ENCODE measurements around the gene CAPNS1. TPM values are rescaled to one million over a fixed set of nuclear protein-coding genes. Genes with fewer than 3 reads are reported as not detected.
"Not testable (repeated sequence)": the region's sequence is repeated elsewhere in the genome, so short reads cannot be mapped to it uniquely, and the experiment has no call there.

The CAPNS1 gene
- total RNA-seq, 1 experiment from 2014 or later, result 425 TPM

DNA sequence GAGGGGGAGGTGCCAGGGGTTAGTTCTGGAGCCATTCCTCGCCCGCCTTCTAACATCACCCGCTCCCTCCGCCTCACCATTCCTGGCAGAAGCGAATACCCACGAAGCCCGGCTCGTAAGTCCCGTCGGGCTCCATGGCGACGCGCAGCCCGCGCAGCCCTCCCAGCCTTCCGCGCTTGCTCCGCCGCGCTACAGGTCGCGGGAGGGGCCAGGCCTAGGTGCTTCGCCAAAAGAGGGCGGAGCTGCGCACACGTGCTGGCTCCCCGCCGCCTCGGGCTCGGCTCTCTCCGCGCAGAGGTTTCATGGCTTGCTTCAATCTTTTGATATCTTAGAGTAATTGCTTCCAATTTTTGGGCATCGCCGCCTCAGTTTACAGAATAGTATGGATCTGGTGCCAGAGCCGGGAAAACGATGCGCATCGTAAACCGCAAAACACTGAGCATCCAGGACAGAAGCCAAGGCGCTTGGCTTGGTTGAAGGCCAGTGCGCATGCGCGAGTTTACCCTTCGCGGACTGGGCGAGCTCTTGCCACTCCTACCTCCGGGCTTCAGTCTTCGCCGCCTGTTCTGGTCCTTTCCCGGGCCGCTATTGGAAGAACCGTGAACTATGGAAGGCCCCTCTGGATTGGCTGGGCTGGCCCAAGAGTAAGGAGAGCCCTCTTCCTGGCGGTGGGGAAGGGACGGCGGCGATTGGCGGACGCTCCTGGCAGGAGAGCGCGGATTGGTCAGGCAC lies 25.0 kb upstream of the CAPNS1 start, which contains the start of gene POLR2I:
TSS of gene POLR2I (minus strand) at position 155 of the 732 bp plus-strand sequence. CDS start at position 136, 19 bp downstream.
- peak; percentile 100 for DNase-seq (ENCODE audit: low read depth)

DNA sequence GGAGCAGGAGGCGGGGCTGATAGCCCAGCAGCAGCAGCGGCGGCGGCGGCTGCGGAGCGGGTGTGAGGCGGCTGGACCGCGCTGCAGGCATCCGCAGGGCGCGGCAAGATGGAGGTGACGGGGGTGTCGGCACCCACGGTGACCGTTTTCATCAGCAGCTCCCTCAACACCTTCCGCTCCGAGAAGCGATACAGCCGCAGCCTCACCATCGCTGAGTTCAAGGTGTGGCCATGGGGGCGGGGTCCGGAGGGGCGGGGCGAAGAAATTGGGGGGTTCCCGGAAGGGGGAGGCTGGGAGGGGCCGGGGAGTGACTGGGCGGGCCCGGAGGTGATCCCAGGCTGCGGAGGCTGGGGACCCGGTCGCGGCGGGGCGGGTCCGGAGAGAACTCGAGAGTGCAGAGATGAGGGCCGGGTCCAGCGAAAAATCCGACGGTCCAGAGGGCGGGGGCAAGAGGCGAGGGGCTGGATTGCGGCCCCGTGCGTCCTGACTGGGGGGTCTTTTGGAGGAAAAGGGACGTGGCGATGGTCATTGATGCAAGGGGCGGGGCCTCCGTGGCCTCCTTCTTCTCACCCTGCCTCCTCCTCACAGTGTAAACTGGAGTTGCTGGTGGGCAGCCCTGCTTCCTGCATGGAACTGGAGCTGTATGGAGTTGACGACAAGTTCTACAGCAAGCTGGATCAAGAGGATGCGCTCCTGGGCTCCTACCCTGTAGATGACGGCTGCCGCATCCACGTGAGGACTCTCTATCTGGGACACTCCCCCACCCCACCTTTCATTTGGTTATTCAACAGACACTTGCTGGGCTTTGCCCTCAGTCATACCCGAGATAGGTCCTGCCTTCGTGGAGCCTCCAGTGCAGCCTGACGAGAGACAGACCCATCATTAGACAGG lies 24.2 kb upstream of the CAPNS1 start, which contains the start of gene TBCB:
TSS of gene TBCB (plus strand) at position 16 of the 891 bp plus-strand sequence. CDS start at position 109, 93 bp downstream.
- DNase-seq (ENCODE audit: low read depth), result no peak

DNA sequence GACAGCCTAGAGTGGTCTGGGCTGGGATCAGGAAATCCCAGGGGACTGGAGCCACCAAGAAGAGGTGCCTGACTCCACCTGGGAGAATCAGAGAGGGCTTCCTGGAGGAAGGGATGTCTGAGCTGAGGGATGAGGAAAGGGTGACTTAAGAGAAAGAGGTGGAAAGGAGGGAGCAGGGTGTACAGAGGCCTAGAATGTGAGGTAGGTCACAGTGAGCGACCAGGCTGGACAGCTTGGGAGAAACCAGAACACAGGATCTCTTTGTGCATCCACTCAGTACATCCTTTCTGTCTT lies 23.6 kb upstream of the CAPNS1 start:
- no peak for DNase-seq (ENCODE audit: low read depth)

DNA sequence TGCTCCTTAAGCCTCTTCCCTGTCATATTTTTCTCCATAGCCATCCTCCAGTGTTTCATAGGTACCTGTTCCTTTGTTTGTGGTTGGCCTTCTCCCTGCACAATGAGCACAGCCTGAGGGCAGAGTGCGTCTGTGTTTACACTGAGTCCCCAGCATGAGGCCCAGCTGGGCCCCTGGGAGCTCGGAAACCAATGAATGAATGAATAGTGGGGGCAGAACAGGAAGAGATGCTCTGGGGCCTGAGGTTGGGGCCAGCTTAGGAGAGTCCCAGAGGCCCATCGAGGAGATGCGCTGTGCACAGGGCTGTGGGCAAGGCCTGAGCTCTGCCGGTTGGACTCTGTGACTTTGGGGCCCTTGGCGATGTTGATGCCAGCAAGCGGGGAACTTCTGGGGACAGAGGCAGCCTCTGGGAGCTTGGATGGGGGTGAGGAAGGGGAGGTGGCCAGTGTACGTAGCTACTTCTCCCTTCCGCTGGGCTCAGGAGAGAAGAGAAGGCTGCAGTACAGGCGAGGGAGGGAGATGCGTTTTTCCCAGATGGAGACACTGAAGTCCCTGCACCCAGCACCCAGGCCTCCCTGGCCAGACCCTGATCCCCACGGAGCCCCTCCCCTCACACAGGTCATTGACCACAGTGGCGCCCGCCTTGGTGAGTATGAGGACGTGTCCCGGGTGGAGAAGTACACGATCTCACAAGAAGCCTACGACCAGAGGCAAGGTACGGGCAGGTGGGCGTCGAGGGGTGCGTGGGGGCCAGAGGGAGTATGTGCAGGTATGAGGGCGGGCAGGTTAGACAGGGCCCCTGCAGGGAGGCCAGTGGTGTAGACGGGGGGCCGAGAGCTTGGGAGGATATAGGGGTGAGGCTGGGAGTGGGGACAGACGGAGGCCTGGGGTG lies 19.5 kb upstream of the CAPNS1 start:
- peak; percentile 40 for DNase-seq (ENCODE audit: low read depth)

DNA sequence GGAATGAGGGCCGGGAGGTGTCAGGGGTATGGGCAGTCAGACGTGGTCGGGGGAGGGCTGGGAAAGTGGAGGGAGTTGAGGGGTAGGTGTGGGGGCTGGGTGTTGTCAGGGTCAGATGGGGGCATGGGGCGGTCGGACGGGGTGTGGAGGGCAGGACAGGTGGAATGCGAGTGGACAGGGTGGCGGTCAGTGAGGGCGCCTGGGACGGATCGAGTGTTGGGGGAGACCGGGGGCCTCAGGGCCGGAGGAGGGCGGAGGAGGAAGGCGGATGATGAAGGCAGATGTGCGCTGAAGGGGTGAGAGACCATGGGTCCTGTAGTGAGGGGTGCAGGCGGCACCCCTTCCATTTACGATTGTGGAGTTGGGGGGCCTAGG lies 18.9 kb upstream of the CAPNS1 start:
- DNase-seq (ENCODE audit: low read depth), result no peak

DNA sequence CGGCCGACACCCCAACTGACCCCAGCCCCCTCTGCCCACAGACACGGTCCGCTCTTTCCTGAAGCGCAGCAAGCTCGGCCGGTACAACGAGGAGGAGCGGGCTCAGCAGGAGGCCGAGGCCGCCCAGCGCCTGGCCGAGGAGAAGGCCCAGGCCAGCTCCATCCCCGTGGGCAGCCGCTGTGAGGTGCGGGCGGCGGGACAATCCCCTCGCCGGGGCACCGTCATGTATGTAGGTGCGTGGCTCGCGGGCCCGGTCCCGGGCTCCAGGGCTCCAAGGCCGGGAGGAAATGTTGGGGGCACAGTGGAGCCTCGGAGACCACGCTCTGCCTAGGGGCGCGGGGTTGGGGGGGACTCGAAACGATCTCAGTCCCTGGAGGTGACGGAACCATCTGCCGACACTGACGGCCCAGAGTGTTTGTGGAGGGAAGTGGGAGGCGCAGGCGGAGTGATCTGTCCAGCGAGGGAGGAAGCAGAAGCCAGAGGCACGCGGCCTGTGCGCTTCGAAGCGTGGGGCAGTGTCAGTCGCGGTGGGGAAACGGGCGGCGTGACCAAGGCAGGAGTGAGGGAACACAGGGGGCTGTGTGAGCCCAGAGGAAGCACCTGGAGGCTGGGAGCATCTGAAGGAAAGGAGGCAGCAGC lies 18.3 kb upstream of the CAPNS1 start:
- no peak for DNase-seq (ENCODE audit: low read depth)

DNA sequence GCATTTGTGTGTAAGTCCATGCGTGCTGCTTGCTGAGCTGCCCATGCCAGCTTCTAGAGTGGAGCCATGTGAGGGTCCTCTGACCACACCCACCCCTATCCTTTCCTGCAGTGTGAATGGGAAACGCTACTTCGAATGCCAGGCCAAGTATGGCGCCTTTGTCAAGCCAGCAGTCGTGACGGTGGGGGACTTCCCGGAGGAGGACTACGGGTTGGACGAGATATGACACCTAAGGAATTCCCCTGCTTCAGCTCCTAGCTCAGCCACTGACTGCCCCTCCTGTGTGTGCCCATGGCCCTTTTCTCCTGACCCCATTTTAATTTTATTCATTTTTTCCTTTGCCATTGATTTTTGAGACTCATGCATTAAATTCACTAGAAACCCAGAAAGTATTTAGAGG lies 14.3 kb upstream of the CAPNS1 start:
- DNase-seq (ENCODE audit: low read depth), result no peak

DNA sequence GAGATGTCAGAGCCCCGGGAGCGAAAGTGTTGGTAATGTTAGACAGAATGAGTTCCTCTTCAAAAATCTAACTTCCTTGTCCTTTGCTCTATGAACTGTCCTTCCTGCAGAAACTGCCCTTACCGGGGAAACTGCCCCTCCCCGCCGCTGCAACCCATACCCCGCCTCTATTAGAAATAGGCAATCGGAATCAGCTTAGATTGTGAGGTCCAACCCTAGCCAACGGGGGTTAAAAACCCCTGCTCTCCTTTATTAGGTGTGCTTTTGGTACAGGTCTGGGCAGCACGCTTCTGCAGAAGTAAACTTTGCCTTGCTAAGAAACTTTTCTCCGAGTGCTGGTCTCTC lies 11.5 kb upstream of the CAPNS1 start:
- DNase-seq (ENCODE audit: low read depth), result no peak

DNA sequence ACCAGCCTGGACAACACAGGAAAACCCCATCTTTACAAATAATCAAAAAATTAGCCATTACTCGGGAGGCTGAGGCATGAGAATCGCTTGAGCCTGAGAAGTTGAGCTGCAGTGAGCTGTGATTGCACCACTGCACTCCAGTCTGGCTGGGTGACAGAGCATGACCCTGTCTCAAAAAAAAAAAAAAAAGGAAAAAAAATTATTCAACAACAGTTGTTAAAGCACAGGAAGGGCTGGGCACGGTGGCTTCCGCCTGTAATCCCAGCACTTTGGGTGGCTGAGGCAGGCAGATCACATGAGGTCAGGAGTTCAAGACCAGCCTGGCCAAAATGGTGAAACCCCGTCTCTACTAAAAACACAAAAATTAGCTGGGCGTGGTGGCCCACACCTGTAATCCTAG lies 8.6 kb upstream of the CAPNS1 start:
- DNase-seq (ENCODE audit: low read depth), result not testable (repeated sequence)

DNA sequence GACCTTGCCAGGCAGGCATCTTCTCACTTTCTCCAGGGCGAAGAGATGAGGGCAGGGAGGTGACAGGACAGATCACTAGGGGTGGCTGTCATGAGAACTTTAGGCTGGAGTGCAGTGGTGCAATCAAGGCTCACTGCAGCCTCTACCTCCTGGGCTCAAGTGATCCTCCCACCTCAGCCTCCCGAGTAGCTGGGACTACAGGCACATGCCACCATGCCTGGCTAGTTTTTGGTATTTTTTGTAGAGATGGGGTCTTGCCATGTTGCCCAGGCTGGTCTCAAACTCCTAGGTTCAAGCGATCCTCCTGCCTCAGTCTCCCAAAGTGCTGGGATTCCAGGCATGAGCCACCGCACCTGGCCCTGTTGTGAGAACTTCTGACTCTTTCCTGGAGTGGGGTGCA lies 5.0 kb upstream of the CAPNS1 start:
- DNase-seq (ENCODE audit: low read depth), result not testable (repeated sequence)

DNA sequence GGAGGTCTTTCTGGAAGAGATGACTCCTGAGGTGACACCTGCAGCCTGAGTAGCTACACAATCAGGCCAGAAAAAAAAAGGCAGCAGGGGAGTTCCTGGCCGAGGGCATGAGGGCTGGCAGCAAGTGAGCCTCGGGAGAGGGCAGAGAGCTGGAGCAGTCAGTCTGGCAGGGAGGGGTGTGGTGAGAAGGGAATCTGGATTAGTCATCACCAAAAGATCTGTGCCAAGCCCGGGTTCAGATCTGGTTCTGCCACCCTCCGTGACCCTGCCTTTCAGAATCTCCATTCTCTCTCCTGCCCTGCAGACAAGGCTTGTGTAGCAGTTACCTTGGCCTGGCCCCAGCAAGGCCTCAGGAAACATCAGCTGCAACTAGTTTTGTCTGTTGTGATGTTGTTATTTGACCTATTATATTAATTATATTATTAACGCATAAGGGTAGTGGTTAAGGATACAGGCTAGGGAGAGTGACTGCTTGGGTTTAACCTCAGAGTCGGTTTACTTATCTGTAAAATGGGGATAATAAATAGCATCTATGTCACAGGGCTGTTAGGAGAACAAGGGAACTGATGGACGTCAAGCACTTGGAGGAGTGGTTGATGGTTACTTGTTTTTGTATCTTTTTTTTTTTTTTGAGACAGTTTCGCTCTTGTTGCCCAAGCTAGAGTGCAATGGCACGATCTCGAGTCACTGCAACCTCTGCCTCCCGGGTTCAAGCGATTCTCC lies 2.7 kb upstream of the CAPNS1 start:
- DNase-seq (ENCODE audit: low read depth), result peak; percentile 97

DNA sequence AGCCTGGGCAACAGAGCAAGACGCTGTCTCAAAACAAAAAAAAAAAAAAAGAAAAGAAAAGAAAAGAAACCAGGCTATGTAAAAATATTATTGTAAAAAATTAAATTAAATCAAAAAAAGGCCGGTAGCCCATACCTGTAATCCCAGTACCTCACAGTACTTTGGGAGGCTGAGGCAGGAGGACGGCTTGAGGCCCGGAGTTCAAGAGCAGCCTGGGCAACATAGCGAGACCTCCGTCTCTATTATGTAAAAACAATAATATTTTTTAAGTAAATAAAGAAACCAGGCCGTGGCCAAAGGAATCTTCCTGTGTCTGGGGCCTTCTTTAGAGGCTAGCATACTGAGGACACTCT lies 770 bp upstream of the CAPNS1 start:
- no peak for DNase-seq (ENCODE audit: low read depth)

DNA sequence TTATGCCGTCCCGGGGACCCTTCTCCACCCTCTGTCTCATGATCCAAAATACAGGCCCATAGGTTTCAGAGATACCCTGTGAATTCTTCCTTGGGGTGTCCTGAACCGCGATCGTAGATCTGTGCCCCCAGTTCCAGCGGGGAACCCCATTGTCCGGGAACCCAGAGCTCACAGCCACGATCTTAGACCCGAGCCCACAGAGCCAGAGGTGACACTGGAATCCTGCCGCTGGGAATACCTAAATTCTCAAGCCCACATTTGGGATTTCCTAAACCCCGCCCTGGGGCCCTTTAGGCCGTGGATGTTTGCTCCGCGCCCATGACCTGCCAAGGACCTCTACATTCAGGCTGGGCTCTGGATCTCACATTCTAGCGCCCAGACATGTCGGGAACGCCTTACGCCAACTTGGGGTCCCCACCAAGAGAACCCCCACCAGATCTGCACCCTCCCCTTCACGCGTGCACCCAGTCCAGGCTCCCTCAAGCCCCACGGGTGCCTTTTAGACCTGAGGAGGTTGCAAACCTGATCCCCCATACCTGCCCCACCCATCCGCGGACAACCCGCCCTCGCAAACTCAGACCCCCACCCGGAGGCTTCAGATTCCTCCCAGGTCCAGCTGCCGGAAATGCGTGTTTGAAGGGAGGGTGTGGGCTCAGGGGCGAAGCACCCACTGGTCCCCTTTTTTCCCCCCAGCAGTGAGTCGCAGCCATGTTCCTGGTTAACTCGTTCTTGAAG lies 605 bp downstream of the CAPNS1 start:
- peak; percentile 66 for DNase-seq (ENCODE audit: low read depth)

DNA sequence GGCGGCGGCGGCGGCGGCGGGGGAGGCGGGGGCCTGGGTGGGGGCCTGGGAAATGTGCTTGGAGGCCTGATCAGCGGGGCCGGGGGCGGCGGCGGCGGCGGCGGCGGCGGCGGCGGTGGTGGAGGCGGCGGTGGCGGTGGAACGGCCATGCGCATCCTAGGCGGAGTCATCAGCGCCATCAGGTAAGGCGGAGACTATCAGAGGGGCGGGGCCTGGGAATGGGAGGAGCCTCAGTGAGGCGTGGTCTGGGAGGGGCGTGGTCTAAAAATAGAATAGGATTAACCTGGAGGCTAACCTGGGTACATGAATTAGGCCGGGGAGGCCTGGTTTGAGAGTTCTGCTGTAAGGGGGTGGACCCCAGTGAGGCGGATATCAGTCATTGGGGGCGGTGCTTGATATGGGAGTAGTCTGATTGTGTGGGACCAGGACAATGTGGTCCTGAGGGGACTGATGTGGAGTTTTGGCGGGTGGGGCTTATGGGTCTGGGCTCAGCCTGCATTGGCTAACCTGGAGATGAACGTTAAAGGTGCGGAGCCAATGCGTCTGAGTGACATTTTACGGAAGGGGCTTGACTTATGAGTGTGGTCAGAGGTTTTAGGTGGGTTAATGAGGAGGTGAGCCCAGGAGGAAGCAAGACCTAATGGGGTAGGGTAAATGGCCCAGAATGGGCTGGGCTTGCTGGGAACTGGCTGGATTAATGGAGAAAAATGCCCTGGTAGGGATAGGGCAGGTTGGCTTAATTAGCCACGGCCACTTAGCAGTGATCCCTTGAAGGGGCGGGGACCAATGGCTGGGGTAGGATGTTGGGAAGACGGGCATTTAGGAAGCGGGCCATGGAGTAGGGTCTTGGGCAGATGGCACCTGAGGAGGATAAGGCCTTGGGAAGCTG lies 1.4 kb downstream of the CAPNS1 start:
- DNase-seq (ENCODE audit: low read depth), result peak; percentile 79

DNA sequence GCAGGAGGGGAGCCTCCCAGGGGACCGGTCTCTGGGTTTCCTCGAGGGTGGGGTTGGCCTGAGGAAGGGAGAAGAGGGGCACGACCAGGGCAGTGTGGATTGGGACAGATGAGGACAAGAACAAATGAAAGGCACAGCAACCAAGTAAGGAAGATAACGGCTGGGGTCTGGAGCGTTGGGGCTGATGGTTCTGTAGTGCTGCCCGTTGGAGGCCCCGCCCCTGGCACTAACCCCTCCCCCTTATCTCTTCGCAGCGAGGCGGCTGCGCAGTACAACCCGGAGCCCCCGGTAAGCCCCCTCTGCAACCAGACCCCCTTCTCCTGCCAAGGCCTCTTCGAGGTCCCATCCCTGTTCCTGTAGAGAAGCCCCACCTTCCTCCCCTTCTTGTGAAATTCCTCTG lies 2.2 kb downstream of the CAPNS1 start:
- no peak for DNase-seq (ENCODE audit: low read depth)

DNA sequence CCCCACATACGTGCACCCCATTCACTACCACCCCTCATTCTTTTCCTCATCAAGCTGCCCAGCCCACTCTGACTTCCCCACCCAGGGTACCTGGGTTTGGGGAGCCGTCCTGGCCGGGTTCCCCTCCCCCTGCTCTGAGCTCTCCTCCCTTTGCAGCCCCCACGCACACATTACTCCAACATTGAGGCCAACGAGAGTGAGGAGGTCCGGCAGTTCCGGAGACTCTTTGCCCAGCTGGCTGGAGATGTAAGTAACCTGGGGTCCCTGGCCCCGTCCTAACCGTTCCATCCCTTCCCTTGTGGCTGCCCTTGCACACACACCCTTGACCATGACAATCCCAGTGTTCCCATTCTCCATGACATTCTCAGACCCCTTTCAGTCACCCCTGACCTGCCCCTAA lies 2.6 kb downstream of the CAPNS1 start:
- no peak for DNase-seq (ENCODE audit: low read depth)

DNA sequence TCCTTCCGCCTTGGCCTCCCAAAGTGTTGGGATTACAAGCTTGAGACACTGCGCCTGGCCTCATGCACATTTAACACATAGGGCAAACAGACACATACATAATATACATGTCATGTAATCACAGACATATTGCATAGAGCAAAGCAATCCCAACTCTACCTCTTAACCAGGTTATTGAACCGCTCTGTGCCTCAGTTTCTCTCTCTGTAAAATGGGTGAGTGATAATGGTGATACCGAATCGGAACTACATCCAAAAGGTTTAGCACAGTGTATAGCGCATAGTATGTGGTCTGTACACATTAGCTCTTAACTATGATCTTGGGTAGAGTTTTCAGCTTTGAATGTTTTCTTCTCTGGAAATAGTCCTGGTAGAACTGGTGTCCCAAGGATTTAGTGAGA lies 4.8 kb downstream of the CAPNS1 start:
- no peak for DNase-seq (ENCODE audit: low read depth)

DNA sequence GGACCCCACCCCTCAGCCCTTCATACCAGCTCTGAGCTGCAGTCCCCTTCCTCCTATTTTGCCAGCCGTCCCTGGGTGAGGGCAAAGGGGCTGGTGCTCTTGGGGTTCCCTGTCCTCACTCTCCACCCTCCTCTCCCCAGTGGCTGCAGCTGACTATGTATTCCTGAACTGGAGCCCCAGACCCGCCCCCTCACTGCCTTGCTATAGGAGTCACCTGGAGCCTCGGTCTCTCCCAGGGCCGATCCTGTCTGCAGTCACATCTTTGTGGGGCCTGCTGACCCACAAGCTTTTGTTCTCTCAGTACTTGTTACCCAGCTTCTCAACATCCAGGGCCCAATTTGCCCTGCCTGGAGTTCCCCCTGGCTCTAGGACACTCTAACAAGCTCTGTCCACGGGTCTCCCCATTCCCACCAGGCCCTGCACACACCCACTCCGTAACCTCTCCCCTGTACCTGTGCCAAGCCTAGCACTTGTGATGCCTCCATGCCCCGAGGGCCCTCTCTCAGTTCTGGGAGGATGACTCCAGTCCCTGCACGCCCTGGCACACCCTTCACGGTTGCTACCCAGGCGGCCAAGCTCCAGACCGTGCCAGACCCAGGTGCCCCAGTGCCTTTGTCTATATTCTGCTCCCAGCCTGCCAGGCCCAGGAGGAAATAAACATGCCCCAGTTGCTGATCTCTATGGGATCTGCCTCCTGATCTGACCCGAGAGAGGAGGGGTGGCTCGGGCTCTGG lies 10.0 kb downstream of the CAPNS1 start:
- DNase-seq (ENCODE audit: low read depth), result no peak

DNA sequence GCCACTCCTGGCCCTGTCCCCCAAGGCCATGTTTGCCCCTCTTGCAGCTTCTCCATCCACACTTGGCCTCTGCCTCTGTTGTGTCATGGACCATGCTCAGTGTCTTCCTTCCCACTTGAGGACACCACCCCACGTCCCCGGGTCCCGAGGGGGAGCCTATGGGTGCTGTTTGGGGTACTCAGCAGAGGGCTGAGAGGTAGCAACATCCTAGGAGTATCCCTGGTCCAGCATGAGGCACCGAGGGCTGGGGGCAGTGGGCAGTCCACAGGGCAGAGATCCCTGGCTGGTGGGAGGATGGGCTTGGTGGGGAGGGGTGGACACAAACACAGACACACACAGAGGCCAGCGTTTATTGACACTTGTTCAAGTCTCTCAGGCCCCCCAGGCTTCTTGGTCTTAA lies 10.7 kb downstream of the CAPNS1 start:
- DNase-seq (ENCODE audit: low read depth), result no peak

Measured in M059J (cell line).